Stimulated activated CD8-positive, alpha-beta memory T cell treated with anti-CD3 and anti-CD28 coated beads, Interleukin-12 subunit alpha, Interleukin-12 subunit beta, amount 100 ng/mL, for 24 hours (primary cell): ENCODE results near the gene CREBZF.
"Not testable (repeated sequence)": the region's sequence is repeated elsewhere in the genome, so short reads cannot be mapped to it uniquely, and the experiment has no call there.

ENCODE experiments used
- DNase-seq: peaks from one replicate; pipeline ENCODE4 v3.0.0-alpha.2; 2020; ENCODE audit errors: extremely low read depth

The CREBZF gene

GRCh38 chr11:85670949-85671663 lies 6.2 kb upstream of the CREBZF start:
- DNase-seq, result not testable (repeated sequence)

DNA sequence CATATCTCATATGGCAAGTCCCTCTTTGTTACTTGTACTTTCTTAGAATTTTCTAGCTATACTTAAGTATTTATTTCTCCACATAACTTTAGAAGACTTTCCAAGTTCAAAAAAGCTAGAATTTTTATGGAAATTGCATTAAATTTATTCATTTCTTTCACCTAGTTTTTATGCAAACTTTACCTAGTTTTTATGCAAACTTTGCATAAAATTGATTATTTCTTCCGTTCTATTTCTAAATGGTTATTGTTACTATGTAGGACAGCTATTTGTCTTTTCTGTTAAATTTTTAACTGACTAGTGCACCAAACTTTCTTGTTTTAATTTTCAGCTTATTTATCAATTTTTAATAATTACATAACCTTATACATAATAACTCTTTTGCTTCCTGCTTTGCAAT lies 3.2 kb upstream of the CREBZF start:
- no peak for DNase-seq

GRCh38 chr11:85666687-85667086 lies 1.8 kb upstream of the CREBZF start:
- no peak for DNase-seq

- no peak for DNase-seq
Measured at GRCh38 chr11:85665733-85666132, 804 bp upstream of the CREBZF start.

- DNase-seq, result peak; percentile 75
Measured at GRCh38 chr11:85663753-85664614, 945 bp downstream of the CREBZF start.

- no peak for DNase-seq
Measured at GRCh38 chr11:85663080-85663752, 1.7 kb downstream of the CREBZF start.

GRCh38 chr11:85661972-85662664 lies 2.8 kb downstream of the CREBZF start:
- DNase-seq, result no peak

- no peak for DNase-seq
Measured at GRCh38 chr11:85658180-85658579, 6.7 kb downstream of the CREBZF start.

- DNase-seq, result no peak
Measured at GRCh38 chr11:85656777-85657176, 8.2 kb downstream of the CREBZF start.

DNA sequence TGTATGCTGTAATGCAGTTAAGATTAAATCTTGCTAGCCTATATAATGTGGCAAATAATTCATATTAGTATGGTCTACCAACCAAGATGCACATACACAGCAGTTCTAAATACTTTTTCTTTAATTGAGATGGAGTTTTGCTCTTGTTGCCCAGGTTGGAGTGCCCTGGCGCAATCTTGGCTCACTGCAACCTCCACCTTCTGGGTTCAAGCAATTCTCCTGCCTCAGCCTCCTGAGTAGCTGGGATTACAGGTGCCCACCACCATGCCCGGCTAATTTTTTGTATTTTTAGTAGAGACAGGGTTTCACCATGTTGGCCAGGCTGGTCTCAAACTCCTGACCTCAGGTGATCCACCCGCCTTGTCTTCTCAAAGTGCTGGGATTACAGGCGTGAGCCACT lies 10.6 kb downstream of the CREBZF start:
- DNase-seq, result not testable (repeated sequence)

GRCh38 chr11:85652786-85653447 lies 12.0 kb downstream of the CREBZF start:
- DNase-seq, result no peak

- no peak for DNase-seq
Measured at GRCh38 chr11:85651118-85651517, 13.8 kb downstream of the CREBZF start.

- DNase-seq, result peak; percentile 80
Measured at GRCh38 chr11:85647604-85648299, 17.2 kb downstream of the CREBZF start, which contains the start of gene TMEM126A. Gene TMEM126A (plus strand): TSS chr11:85647967. CDS start chr11:85650256, 2,289 bp downstream.

- DNase-seq, result no peak
Measured at GRCh38 chr11:85647078-85647477, 17.9 kb downstream of the CREBZF start.

GRCh38 chr11:85643191-85643614 lies 21.7 kb downstream of the CREBZF start:
- no peak for DNase-seq

DNA sequence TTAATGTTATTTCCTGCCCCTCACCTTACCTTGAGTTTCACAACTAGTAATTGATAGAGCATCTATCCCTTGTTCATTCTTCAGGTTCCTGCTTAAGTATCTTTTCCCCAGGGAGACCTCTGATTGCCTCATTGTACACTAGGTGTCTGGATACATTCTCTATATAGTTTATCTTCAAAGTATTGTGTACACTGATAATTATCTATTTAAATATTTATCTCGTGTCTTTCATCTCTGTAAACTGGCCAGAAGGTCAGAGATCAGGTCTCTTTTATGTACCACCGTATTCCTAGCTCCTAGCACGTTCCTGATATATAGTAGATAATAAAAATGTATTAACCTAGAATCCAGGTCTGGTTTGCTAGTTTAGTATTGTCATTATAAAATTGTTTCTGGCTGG lies 30.2 kb downstream of the CREBZF start:
- no peak for DNase-seq

GRCh38 chr11:85628771-85629341 lies 36.1 kb downstream of the CREBZF start:
- no peak for DNase-seq

GRCh38 chr11:85627998-85628770 lies 36.7 kb downstream of the CREBZF start, which contains the start of gene TMEM126B:
Gene TMEM126B (plus strand): TSS chr11:85628593. CDS start chr11:85628608, 15 bp downstream.
- peak; percentile 92 for DNase-seq

- DNase-seq, result no peak
Measured at GRCh38 chr11:85627332-85627997, 37.5 kb downstream of the CREBZF start, which contains the start of gene DLG2. Gene DLG2 (minus strand): TSS chr11:85627344.
